Measurements from ENCODE around the gene FLYWCH2. TPM values are rescaled to one million over a fixed set of nuclear protein-coding genes. Genes with fewer than 3 reads are reported as not detected.

Gene FLYWCH2
- total and polyA plus RNA-seq, 2 of the 4 experiments (the other 2 are of a cell fraction): 42.3 to 66.3 TPM

GRCh38 chr16:2938206-2938605, 55.2 kb downstream of the FLYWCH2 start:
- no peak for ATAC-seq (ENCODE audit: low read depth)
- CTCF ChIA-PET: no interaction called here

More at GRCh38 chr16:2938206-2938605, 55.2 kb downstream of the FLYWCH2 start:
- dilution Hi-C loops (cut with HindIII; ENCODE audit: low sequenced_read_pairs, unreplicated experiment) (no loop called here), intact Hi-C loops (cut with micrococcal nuclease) (no loop called here), in situ Hi-C loops (cut with MboI; ENCODE audit: low sequenced_read_pairs) (no loop called here)
- no peaks in the 10 kb centered on the region for H3K9me3 ChIP-seq (ENCODE audit: control insufficient read depth, insufficient read depth, low read length)
- H3K27ac ChIP-seq (ENCODE audit: insufficient read depth, low read length): no peak overlapping the region
- no peak overlapping the region for H3K14ac ChIP-seq (replicated peaks; ENCODE audit: low read depth, low read length)
- no peak overlapping the region for H3K9ac ChIP-seq (ENCODE audit: low read depth, low read length)
- WGBS, 2 experiments (ENCODE audit: extremely low coverage in 2 of 2, insufficient read length in 1 of 2): 100% methylated on average over 5 of the region's 12 CpGs; no CpG with 5 or more reads in 1 of the 2 experiments
- H3K56ac ChIP-seq (ENCODE audit: extremely low read depth, insufficient read depth, low read length): no peak overlapping the region
- no peak overlapping the region for H3K4me2 ChIP-seq (ENCODE audit: low read depth, low read length)
- no peak for TF ChIP-seq MXI1 (IDR thresholded peaks at IDR 0.05; ENCODE audit: borderline replicate concordance, low read depth, low read length)
- no peak overlapping the region for H2AFZ ChIP-seq (replicated peaks; ENCODE audit: low read length, poor library complexity)
- H3K23ac ChIP-seq (ENCODE audit: low read depth, low read length): no peak overlapping the region
- no peak overlapping the region for H2BK15ac ChIP-seq (ENCODE audit: low read depth, low read length)
- no peak overlapping the region for H3K18ac ChIP-seq (ENCODE audit: low read depth, low read length)
- no peak overlapping the region for H2BK120ac ChIP-seq (ENCODE audit: low read depth, low read length)
- no peak overlapping the region for H2BK20ac ChIP-seq (ENCODE audit: low read depth, low read length)
- H3K27me3 ChIP-seq (ENCODE audit: control insufficient read depth, insufficient read depth, low read length): no peaks in the 10 kb centered on the region
- POLR2A ChIA-PET (ENCODE audit: unreplicated experiment): no interaction called here
- H3K4ac ChIP-seq (ENCODE audit: low read depth, low read length): no peak overlapping the region
- H3K4me1 ChIP-seq (ENCODE audit: control insufficient read depth, insufficient read depth, low read length): no peaks in the 10 kb centered on the region
- H3K79me1 ChIP-seq (ENCODE audit: low read depth in 1 of 2, low read length in 2 of 2): no peaks in the 10 kb centered on the region
- no peak overlapping the region for H4K91ac ChIP-seq (ENCODE audit: insufficient read depth, low read depth, low read length)
- no peak overlapping the region for H4K8ac ChIP-seq (ENCODE audit: low read depth in 2 of 2, low read length in 2 of 2)
- no peak overlapping the region for H2AK5ac ChIP-seq (ENCODE audit: low read depth, low read length)
- no peak overlapping the region for H3K4me3 ChIP-seq (ENCODE audit: insufficient read depth, low read depth, low read length)
- H2BK5ac ChIP-seq (ENCODE audit: low read depth, low read length, poor library complexity, severe bottlenecking): no peak overlapping the region
- H4K5ac ChIP-seq (ENCODE audit: low read depth, low read length): no peak overlapping the region
- no TSS peak for BruUV-seq (replicated peaks)
- no peak for DNase-seq
- H4K20me1 ChIP-seq (ENCODE audit: insufficient read depth, low read length): no peaks in the 10 kb centered on the region
- peaks cover 76% of the 10 kb centered on the region for H3K36me3 ChIP-seq (ENCODE audit: control insufficient read depth, insufficient read depth, low read length)
- no peaks in the 10 kb centered on the region for H3K9me1 ChIP-seq (ENCODE audit: insufficient read depth, low read length)
- no peak overlapping the region for H2AK9ac ChIP-seq (replicated peaks; ENCODE audit: low read depth, low read length, poor library complexity)
